ENCODE data around the gene HUWE1. TPM values are rescaled to one million over a fixed set of nuclear protein-coding genes. Genes with fewer than 3 reads are reported as not detected.

The HUWE1 gene
- total RNA-seq, 1 donor from 2014 or later: 225 TPM

DNA sequence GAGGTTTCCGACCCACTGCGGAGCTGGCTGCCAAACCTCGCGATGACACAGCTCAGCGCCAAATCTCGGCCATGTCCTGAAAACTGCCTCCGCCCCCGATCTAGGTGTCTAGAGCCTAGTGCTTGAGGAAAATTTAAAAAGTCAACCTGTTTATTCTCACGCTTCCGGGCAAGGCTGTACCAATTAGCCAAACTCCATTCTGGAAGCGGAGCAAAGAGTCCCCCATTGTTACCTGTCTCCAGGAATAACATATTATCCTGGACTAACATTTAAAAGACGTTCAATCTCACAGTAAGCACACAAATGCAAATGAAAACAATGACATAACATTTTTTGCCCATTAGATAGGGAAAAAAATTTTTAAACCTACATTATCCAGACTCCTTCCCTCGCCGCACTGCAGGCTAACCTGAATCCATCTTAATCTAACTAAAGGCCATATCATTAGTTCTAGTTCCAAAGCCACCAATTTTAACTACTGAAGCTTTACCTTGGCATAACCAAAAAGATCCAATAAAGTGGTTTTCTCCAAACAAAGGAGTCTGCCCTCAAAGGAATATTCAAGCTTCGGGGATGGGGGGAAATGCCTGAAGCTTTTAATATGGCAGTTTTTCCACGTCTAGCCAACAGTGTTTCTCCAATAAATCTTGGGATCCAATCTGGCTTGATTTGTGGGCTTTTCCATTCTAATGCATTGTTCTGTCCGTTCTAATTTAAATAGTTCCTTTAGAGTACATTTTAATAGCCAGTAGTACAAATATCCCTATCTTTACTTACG lies 1.9 kb downstream of the HUWE1 start:
- Histone ChIP-seq H3K27ac (ENCODE audit: low read depth, low read length) (peak overlapping the region; percentile 99), H3K4me3 (ENCODE audit: insufficient read depth, low read depth, low read length) (peak overlapping the region; percentile 89), H3K27me3 (ENCODE audit: insufficient read depth, low read length) (no peaks in the 10 kb centered on the region), H3K9me3 (ENCODE audit: insufficient read depth, low read depth, low read length) (no peaks in the 10 kb centered on the region), H3K4me1 (ENCODE audit: insufficient read depth, low read length) (peaks cover 6% of the 10 kb centered on the region), H3K4me2 (ENCODE audit: low read length) (peak overlapping the region; percentile 86), H4K20me1 (ENCODE audit: insufficient read depth, low read length) (peaks cover 30% of the 10 kb centered on the region), H3K79me2 (ENCODE audit: insufficient read depth, low read length) (peaks cover 56% of the 10 kb centered on the region), H2AFZ (ENCODE audit: low read depth, low read length) (peak overlapping the region; percentile 51), H3K9ac (ENCODE audit: low read length) (peak overlapping the region; percentile 100), H3K36me3 (ENCODE audit: insufficient read depth, low read length) (peaks cover 9% of the 10 kb centered on the region)
- no peak for TF ChIP-seq EZH2 (IDR thresholded peaks at IDR 0.05; ENCODE audit: insufficient read depth, low read length)
- TF ChIP-seq, protein P1, sequence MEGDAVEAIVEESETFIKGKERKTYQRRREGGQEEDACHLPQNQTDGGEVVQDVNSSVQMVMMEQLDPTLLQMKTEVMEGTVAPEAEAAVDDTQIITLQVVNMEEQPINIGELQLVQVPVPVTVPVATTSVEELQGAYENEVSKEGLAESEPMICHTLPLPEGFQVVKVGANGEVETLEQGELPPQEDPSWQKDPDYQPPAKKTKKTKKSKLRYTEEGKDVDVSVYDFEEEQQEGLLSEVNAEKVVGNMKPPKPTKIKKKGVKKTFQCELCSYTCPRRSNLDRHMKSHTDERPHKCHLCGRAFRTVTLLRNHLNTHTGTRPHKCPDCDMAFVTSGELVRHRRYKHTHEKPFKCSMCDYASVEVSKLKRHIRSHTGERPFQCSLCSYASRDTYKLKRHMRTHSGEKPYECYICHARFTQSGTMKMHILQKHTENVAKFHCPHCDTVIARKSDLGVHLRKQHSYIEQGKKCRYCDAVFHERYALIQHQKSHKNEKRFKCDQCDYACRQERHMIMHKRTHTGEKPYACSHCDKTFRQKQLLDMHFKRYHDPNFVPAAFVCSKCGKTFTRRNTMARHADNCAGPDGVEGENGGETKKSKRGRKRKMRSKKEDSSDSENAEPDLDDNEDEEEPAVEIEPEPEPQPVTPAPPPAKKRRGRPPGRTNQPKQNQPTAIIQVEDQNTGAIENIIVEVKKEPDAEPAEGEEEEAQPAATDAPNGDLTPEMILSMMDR (IDR thresholded peaks at IDR 0.05; ENCODE audit: insufficient read depth, low read depth, low read length): no peak
- DNase-seq (ENCODE audit: low read depth) (no peak), FAIRE-seq (peak; percentile 98)
- H3K4me1 Mint-ChIP-seq (ENCODE audit: low read depth, unreplicated experiment): peaks cover 11% of the 10 kb centered on the region
- H3K36me3 Mint-ChIP-seq (ENCODE audit: low read depth, unreplicated experiment): peaks cover 7% of the 10 kb centered on the region
- no peaks in the 10 kb centered on the region for H3K9me3 Mint-ChIP-seq (ENCODE audit: unreplicated experiment)
- peak overlapping the region; percentile 94 for H3K4me3 Mint-ChIP-seq (ENCODE audit: unreplicated experiment)
- no peaks in the 10 kb centered on the region for H3K27me3 Mint-ChIP-seq (ENCODE audit: low read depth, unreplicated experiment)
- peak overlapping the region; percentile 95 for H3K27ac Mint-ChIP-seq (ENCODE audit: unreplicated experiment)

DNA sequence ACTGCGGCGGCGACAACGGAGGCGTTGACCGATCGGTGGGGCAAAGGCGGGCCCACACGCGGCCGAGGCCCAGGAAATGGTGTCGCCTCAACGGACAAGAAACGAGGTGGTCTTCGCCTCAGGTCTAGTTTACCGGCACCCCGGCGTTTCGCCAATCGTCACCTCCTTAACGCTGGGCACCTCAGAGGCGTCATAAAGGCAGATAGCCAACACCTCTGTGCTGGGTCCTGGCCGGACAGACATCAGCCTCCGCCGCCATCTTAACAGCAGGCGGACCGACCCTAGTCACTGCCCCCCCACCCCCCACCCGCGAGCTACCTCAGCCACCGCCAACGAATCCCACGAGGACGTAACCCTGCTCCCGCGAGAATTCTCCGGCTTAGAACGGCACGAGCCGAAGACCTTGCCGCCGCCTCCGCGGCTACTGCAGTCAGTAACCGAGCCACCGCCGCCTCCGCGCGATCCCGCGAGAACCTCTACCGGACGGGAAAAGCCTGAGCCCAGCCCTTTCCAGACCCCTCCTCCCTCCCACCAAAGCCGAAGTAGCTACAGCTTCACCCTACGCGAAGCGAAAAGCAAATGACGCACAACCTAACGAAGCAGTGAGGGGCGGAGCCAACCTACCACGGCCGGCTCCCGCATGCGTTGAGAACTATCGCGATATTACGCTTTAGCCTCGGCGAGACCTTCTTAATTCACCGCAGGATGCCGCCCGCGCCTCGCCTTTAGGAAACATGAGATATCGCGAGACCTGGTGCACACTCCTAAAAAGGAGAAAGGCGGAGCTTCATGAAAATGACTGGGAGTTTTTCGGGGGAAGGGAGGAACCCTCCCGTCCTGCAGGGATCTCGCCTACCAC lies 2.7 kb downstream of the HUWE1 start:
- DNase-seq (ENCODE audit: low read depth) (peak; percentile 93), FAIRE-seq (no peak)
- TF ChIP-seq, protein P1 (IDR thresholded peaks at IDR 0.05; ENCODE audit: insufficient read depth, low read depth, low read length): no peak
- TF ChIP-seq EZH2 (IDR thresholded peaks at IDR 0.05; ENCODE audit: insufficient read depth, low read length): no peak
- Histone ChIP-seq H3K4me1 (ENCODE audit: insufficient read depth, low read length) (peaks cover 6% of the 10 kb centered on the region), H3K79me2 (ENCODE audit: insufficient read depth, low read length) (peaks cover 64% of the 10 kb centered on the region), H3K27me3 (ENCODE audit: insufficient read depth, low read length) (no peaks in the 10 kb centered on the region), H4K20me1 (ENCODE audit: insufficient read depth, low read length) (peaks cover 35% of the 10 kb centered on the region), H3K4me3 (ENCODE audit: insufficient read depth, low read depth, low read length) (peak overlapping the region; percentile 89), H3K4me2 (ENCODE audit: low read length) (peak overlapping the region; percentile 97), H3K9me3 (ENCODE audit: insufficient read depth, low read depth, low read length) (no peaks in the 10 kb centered on the region), H3K27ac (ENCODE audit: low read depth, low read length) (peak overlapping the region; percentile 99), H2AFZ (ENCODE audit: low read depth, low read length) (peak overlapping the region; percentile 38), H3K36me3 (ENCODE audit: insufficient read depth, low read length) (peaks cover 9% of the 10 kb centered on the region), H3K9ac (ENCODE audit: low read length) (peak overlapping the region; percentile 100)
- Mint-ChIP-seq H3K4me3 (ENCODE audit: unreplicated experiment) (peak overlapping the region; percentile 94), H3K27ac (ENCODE audit: unreplicated experiment) (peak overlapping the region; percentile 95), H3K4me1 (ENCODE audit: low read depth, unreplicated experiment) (peaks cover 15% of the 10 kb centered on the region), H3K9me3 (ENCODE audit: unreplicated experiment) (no peaks in the 10 kb centered on the region), H3K27me3 (ENCODE audit: low read depth, unreplicated experiment) (no peaks in the 10 kb centered on the region), H3K36me3 (ENCODE audit: low read depth, unreplicated experiment) (peaks cover 7% of the 10 kb centered on the region)
